RWPE1 (cell line): ENCODE results near the gene PLCD1.
"Not testable (repeated sequence)": the region's sequence is repeated elsewhere in the genome, so short reads cannot be mapped to it uniquely, and the experiment has no call there.

Experiments
- CTCF ChIA-PET: fragments of 350-600 bp; sonication (Branson Sonifier 250); formaldehyde crosslinking; extraction: SDS; loops from one replicate; lab custom pipeline; 2021; lab: Yijun Ruan, JAX
- POLR2A ChIA-PET: fragments of 400-600 bp; formaldehyde crosslinking; extraction: SDS; loops from one replicate; lab custom pipeline; 2020; ENCODE audit warnings: antibody characterized with exemption; ENCODE audit not compliant: low non-redundant PET; lab: Yijun Ruan, JAX
- DNase-seq: peaks from one replicate; pipeline ENCODE4 v3.0.0; 2012; ENCODE audit warnings: low spot score
- H3K27ac ChIP-seq: fragments of 450-650 bp; 2 replicates; pipeline ENCODE4 v1.5.1; 2017
- TF ChIP-seq, protein P1 (sequence below): fragments of 450-650 bp; conservative IDR thresholded peaks from 2 replicates; pipeline ENCODE4 v1.5.1; 2017; ENCODE audit warnings: low read depth, mild to moderate bottlenecking

PLCD1 gene

GRCh38 chr3:38059148-38059547 is 29.7 kb upstream of the PLCD1 start:
- DNase-seq, result no peak
- POLR2A ChIA-PET, result no interaction called here
- TF ChIP-seq, protein P1, sequence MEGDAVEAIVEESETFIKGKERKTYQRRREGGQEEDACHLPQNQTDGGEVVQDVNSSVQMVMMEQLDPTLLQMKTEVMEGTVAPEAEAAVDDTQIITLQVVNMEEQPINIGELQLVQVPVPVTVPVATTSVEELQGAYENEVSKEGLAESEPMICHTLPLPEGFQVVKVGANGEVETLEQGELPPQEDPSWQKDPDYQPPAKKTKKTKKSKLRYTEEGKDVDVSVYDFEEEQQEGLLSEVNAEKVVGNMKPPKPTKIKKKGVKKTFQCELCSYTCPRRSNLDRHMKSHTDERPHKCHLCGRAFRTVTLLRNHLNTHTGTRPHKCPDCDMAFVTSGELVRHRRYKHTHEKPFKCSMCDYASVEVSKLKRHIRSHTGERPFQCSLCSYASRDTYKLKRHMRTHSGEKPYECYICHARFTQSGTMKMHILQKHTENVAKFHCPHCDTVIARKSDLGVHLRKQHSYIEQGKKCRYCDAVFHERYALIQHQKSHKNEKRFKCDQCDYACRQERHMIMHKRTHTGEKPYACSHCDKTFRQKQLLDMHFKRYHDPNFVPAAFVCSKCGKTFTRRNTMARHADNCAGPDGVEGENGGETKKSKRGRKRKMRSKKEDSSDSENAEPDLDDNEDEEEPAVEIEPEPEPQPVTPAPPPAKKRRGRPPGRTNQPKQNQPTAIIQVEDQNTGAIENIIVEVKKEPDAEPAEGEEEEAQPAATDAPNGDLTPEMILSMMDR, result no peak
- CTCF ChIA-PET, result no interaction called here
- H3K27ac ChIP-seq, result no peak overlapping the region

DNA sequence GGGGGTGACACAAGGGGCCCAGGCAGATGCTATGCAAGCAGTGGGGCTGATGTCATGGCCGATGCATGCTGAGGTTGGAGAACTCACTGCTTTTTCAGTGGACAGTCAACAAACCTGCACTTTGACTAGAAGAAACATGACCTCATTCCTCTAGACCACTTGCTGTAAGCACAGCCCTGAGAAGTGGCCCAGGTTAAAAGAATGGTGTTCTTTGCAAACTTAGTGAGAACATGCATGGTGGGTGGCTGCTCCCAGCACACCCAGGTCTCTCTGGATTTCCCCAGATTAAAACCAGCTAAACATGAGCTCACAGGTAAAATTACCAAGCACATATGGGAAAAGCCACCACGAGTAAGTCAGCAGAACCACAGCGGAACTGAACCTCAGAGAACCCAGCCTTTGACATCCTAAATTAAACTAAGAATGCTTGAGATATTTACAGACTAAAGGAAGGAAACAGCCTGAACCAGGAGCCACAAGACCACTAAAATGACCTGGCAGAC is 25.1 kb upstream of the PLCD1 start:
- ChIA-PET CTCF (no interaction called here), POLR2A (no interaction called here)
- DNase-seq, result no peak
- TF ChIP-seq, protein P1, result no peak
- no peak overlapping the region for H3K27ac ChIP-seq

- H3K27ac ChIP-seq, POLR2A ChIA-PET, DNase-seq, CTCF ChIA-PET: not testable (repeated sequence)
These were observed 24.5 kb upstream of the PLCD1 start for GRCh38 chr3:38053813-38054498.

DNA sequence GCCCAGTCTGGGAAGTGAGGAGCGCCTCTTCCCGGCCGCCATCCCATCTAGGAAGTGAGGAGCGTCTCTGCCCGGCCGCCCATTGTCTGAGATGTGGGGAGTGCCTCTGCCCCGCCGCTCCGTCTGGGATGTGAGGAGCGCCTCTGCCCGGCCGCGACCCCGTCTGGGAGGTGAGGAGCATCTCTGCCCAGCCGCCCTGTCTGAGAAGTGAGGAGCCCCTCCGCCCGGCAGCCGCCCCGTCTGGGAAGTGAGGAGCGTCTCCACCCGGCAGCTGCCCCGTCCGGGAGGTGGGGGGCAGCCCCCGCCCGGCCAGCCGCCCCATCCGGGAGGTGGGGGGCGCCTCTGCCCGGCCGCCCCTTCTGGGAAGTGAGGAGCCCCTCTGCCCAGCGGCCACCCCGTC is 23.8 kb upstream of the PLCD1 start:
- H3K27ac ChIP-seq, CTCF ChIA-PET, POLR2A ChIA-PET, DNase-seq: not testable (repeated sequence)

DNA sequence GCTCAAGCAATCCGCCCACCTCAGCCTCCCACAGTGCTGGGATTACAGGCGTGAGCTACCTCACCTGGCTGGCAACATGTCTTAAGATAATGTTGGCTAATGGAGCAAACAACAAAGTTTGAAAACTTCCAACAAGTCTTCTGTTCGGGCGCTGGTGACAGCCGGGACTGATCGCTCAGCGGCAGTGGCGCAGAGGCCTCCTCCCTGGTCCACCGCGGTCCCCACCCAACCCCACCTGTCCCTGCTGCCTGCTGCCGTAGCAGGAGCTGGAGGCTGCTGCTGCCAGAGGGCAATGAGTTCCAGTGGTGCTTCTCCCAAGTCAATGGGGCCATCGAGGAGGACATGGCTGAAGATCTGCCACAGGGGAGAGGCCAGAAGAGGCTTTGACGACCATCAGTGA is 21.7 kb upstream of the PLCD1 start:
- CTCF ChIA-PET, result no interaction called here
- POLR2A ChIA-PET, result no interaction called here
- TF ChIP-seq, protein P1, result no peak
- no peak overlapping the region for H3K27ac ChIP-seq
- no peak for DNase-seq

- DNase-seq, result no peak
- no peak overlapping the region for H3K27ac ChIP-seq
- ChIA-PET CTCF (no interaction called here), POLR2A (no interaction called here)
- TF ChIP-seq, protein P1, result no peak
These were observed 20.1 kb upstream of the PLCD1 start for GRCh38 chr3:38049358-38050126.

DNA sequence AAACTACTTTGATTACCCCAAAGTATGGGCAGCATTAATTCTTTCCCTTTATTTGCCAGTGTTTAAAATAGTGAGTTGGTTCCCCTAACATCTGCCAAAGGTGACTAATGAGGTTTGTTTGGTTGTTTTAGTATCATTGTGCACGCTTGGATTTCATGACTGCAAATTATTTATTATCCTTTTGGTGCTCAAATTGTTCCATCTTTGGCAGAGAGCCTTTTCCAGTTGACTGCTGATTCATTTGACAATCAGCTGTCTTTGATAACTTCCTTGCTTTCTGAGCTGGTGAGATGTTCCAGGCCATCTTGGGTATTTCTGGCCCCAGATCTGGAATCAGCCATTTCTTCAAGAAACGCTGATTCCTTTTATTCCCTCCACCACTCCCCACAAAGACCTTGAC is 18.5 kb upstream of the PLCD1 start:
- POLR2A ChIA-PET, result no interaction called here
- no peak overlapping the region for H3K27ac ChIP-seq
- TF ChIP-seq, protein P1, result no peak
- DNase-seq, result no peak
- CTCF ChIA-PET, result interaction anchor here (0.7 kb wide), 1 partner anchor 70 kb away, joined by 3 read pairs; no protein-coding TSS in a partner anchor
